MCF 10A (cell line): ENCODE data around the gene ALOX12B. TPM values are rescaled to one million over a fixed set of nuclear protein-coding genes. Genes with fewer than 3 reads are reported as not detected.

Experiments
- BruUV-seq: library from RNA; stranded (reverse); fragments of 400-500 nt; replicated peaks from 2 replicates; lab custom pipeline; 2021; lab: Mats Ljungman, UMichigan
- CTCF ChIA-PET: fragments of 300-600 bp; sonication (Branson Sonifier 250); formaldehyde crosslinking; extraction: SDS; loops from one replicate; lab custom pipeline; 2021; ENCODE audit warnings: antibody characterized with exemption, inconsistent platforms; lab: Yijun Ruan, JAX
- POLR2A ChIA-PET: fragments of 300-600, 350-650 bp; sonication (Branson Sonifier 250); formaldehyde crosslinking; extraction: SDS; loops from one replicate; lab custom pipeline; 2020; ENCODE audit warnings: antibody characterized with exemption, inconsistent platforms; lab: Yijun Ruan, JAX
- DNase-seq: peaks from one replicate; pipeline ENCODE4 v3.0.0-alpha.2; 2018; ENCODE audit not compliant: unreplicated experiment
- H3K27ac Mint-ChIP-seq: one replicate; pipeline ENCODE4 v1.8.0; 2022; ENCODE audit warnings: mild to moderate bottlenecking, low read depth, mixed read lengths; ENCODE audit not compliant: unreplicated experiment
- H3K27me3 Mint-ChIP-seq: one replicate; pipeline ENCODE4 v1.8.0; 2022; ENCODE audit warnings: mixed read lengths; ENCODE audit not compliant: insufficient read depth, unreplicated experiment
- H3K36me3 Mint-ChIP-seq: one replicate; pipeline ENCODE4 v1.8.0; 2022; ENCODE audit warnings: mild to moderate bottlenecking, moderate library complexity, mixed read lengths; ENCODE audit not compliant: insufficient read depth, unreplicated experiment
- H3K4me1 Mint-ChIP-seq: one replicate; pipeline ENCODE4 v1.8.0; 2022; ENCODE audit warnings: mixed read lengths; ENCODE audit not compliant: insufficient read depth, unreplicated experiment
- H3K4me3 Mint-ChIP-seq: one replicate; pipeline ENCODE4 v1.8.0; 2022; ENCODE audit warnings: mild to moderate bottlenecking, moderate library complexity, mixed read lengths; ENCODE audit not compliant: unreplicated experiment
- H3K9me3 Mint-ChIP-seq: one replicate; pipeline ENCODE4 v1.8.0; 2022; ENCODE audit warnings: mixed read lengths; ENCODE audit not compliant: unreplicated experiment
- CTCF ChIP-seq: fragments of 200-600 bp; IDR thresholded peaks from one replicate; pipeline ENCODE4 v1.8.0; 2022; ENCODE audit warnings: antibody characterized with exemption, mild to moderate bottlenecking; ENCODE audit not compliant: unreplicated experiment
- intact Hi-C: fragments of 100-400 bp; cut with micrococcal nuclease; formaldehyde crosslinking; loops from 2 replicates; pipeline ENCODE4 v1.14.1; 2022
- total RNA-seq: library from RNA; stranded (reverse); gene quantifications from 2 replicates; pipeline ENCODE4 v1.2.3, GENCODE V29; 2022

Gene ALOX12B
- total RNA-seq, 1 experiment from 2014 or later, result 1.3 TPM

DNA sequence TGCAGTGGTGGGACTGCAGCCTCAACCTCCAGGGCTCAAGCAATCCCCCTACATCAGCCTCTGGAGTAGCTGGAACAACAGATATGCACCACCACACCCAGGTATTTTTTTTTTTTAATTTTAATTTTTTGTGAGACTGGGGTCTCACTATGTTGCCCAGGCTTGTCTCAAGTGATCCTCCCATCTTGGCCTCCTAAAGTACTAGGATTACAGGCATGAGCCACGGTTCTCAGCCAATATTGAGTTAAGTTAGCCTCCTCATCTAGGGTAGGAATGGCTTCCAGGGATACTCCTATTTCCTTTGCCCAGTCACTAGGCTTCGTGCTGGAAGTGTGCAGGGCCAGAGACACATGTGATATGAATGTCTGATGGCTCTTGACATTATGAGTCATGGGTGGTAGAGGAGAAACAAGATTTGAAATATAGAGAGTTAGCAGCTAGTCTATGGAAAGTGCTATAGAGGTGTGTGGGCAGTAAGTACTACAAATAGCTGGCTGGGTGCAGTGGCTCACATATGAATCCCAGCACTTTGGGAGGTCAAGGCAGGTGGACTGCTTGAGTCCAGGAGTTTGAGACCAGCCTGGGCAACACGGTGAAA, 44.4 kb upstream of the ALOX12B start:
- ChIA-PET POLR2A (interaction anchor here (0.7 to 19.5 kb wide), 5 partner anchors 8 to 56 kb away, joined by 3 to 429 read pairs (median 3); partner anchors contain the start of genes HES7 and PER1), CTCF (interaction anchor here (0.6 to 1.9 kb wide), 5 partner anchors 10 to 547 kb away, joined by 3 to 5 read pairs (median 3); no protein-coding TSS in a partner anchor)
- no peak for TF ChIP-seq CTCF
- no peaks in the 10 kb centered on the region for H3K27me3 Mint-ChIP-seq
- peak; percentile 55 for DNase-seq
- no peaks in the 10 kb centered on the region for H3K36me3 Mint-ChIP-seq
- H3K4me1 Mint-ChIP-seq, result peaks cover 11% of the 10 kb centered on the region
- H3K4me3 Mint-ChIP-seq, result no peak overlapping the region
- no peak overlapping the region for H3K27ac Mint-ChIP-seq
- H3K9me3 Mint-ChIP-seq, result no peaks in the 10 kb centered on the region
- BruUV-seq, result no TSS peak
- intact Hi-C loops, result no loop called here

- Mint-ChIP-seq H3K36me3 (peaks cover 21% of the 10 kb centered on the region), H3K9me3 (no peaks in the 10 kb centered on the region), H3K4me3 (no peak overlapping the region), H3K27ac (no peak overlapping the region), H3K27me3 (no peaks in the 10 kb centered on the region), H3K4me1 (peaks cover 41% of the 10 kb centered on the region)
- CTCF ChIA-PET, result interaction anchor here (0.7 to 2.3 kb wide), 4 partner anchors 10 to 541 kb away, joined by 3 to 7 read pairs (median 6); no protein-coding TSS in a partner anchor
- intact Hi-C loops, result no loop called here
- DNase-seq, result no peak
- TF ChIP-seq CTCF, result no peak
- POLR2A ChIA-PET, result interaction anchor here (19.5 kb wide), 1 partner anchor 26 kb away, joined by 429 read pairs; the partner anchor contains the start of gene PER1
- BruUV-seq, result no TSS peak
These were observed 40.7 kb upstream of the ALOX12B start for GRCh38 chr17:8128125-8128784.

- TF ChIP-seq CTCF, result no peak
- ChIA-PET CTCF (interaction anchor here (0.8 to 1.2 kb wide), 3 partner anchors 12 to 32 kb away, joined by 4 to 7 read pairs (median 4); no protein-coding TSS in a partner anchor), POLR2A (interaction anchor here (0.6 to 2.2 kb wide), 17 partner anchors 13 to 251 kb away, joined by 3 to 51 read pairs (median 5); partner anchors contain the start of genes ALOX12B, BORCS6 and PER1)
- no TSS peak for BruUV-seq
- Mint-ChIP-seq H3K36me3 (peaks cover 21% of the 10 kb centered on the region), H3K27me3 (no peaks in the 10 kb centered on the region), H3K27ac (peak overlapping the region; percentile 46), H3K4me1 (peaks cover 35% of the 10 kb centered on the region), H3K4me3 (peak overlapping the region; percentile 86), H3K9me3 (no peaks in the 10 kb centered on the region)
- intact Hi-C loops, result no loop called here
- DNase-seq, result peak; percentile 38
These were observed 39.1 kb upstream of the ALOX12B start for GRCh38 chr17:8126491-8127066.
